ENCODE results near the gene CDK14.

Gene CDK14

DNA sequence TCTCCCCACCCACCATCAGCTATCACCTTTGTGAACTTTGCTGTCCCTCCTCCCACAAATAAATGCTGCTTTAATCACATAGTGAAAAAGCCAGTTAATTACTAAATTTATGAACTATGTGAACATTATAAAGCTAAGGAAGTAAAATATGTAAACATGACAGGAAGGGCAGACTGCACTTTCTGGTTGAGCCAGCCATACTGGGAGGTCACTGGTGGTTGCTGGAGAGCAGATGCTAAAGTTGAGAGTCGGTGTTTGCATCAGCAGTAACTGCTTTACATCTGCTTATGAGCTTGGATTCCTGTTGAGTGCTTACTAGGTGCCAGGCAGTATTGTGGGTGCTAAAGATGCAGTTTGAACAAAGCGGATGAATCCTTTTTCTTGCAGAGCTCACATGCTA is 458.3 kb downstream of the CDK14 start:
- H3K79me2 ChIP-seq, result no peaks in the 10 kb centered on the region
- no peak overlapping the region for H3K4me3 ChIP-seq (ENCODE audit: low read depth, low read length)
- H3K9me3 ChIP-seq (ENCODE audit: control insufficient read depth, low read length), result no peaks in the 10 kb centered on the region
- TF ChIP-seq, protein P1, sequence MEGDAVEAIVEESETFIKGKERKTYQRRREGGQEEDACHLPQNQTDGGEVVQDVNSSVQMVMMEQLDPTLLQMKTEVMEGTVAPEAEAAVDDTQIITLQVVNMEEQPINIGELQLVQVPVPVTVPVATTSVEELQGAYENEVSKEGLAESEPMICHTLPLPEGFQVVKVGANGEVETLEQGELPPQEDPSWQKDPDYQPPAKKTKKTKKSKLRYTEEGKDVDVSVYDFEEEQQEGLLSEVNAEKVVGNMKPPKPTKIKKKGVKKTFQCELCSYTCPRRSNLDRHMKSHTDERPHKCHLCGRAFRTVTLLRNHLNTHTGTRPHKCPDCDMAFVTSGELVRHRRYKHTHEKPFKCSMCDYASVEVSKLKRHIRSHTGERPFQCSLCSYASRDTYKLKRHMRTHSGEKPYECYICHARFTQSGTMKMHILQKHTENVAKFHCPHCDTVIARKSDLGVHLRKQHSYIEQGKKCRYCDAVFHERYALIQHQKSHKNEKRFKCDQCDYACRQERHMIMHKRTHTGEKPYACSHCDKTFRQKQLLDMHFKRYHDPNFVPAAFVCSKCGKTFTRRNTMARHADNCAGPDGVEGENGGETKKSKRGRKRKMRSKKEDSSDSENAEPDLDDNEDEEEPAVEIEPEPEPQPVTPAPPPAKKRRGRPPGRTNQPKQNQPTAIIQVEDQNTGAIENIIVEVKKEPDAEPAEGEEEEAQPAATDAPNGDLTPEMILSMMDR (IDR thresholded peaks at IDR 0.05), result no peak
- H3K4me1 ChIP-seq, result no peaks in the 10 kb centered on the region
- no peaks in the 10 kb centered on the region for H3K27me3 ChIP-seq (ENCODE audit: control insufficient read depth, insufficient read depth, low read length)
- H3K36me3 ChIP-seq (ENCODE audit: control insufficient read depth, insufficient read depth, low read length), result no peaks in the 10 kb centered on the region
- no peak overlapping the region for H3K27ac ChIP-seq
- H3K4me2 ChIP-seq (ENCODE audit: low read length), result no peak overlapping the region
- no peak overlapping the region for H2AFZ ChIP-seq
- H3K9ac ChIP-seq, result no peak overlapping the region

DNA sequence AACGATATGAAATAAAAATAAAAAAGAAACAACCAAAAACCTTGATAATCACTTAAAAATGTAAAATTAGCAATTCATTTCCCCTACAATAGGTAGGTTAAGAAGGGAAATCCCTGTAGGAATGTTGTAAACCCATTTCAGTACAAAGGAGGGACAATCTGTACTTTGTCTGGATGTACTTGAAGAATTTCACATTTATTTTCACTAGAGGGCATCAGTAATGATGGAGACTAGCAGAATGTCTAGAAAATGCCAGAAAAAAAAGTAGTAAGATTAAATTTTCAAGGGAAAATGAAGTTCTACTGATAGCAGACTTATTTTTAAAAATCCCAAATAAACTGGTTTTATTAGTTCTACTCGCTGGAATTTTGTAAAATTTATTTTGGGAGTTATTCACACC is 459.1 kb downstream of the CDK14 start:
- H3K27me3 ChIP-seq (ENCODE audit: control insufficient read depth, insufficient read depth, low read length), result no peaks in the 10 kb centered on the region
- H3K36me3 ChIP-seq (ENCODE audit: control insufficient read depth, insufficient read depth, low read length), result no peaks in the 10 kb centered on the region
- no peak overlapping the region for H2AFZ ChIP-seq
- no peaks in the 10 kb centered on the region for H3K9me3 ChIP-seq (ENCODE audit: control insufficient read depth, low read length)
- TF ChIP-seq, protein P1 (IDR thresholded peaks at IDR 0.05), result no peak
- no peaks in the 10 kb centered on the region for H3K4me1 ChIP-seq
- H3K9ac ChIP-seq, result no peak overlapping the region
- no peaks in the 10 kb centered on the region for H3K79me2 ChIP-seq
- no peak overlapping the region for H3K4me3 ChIP-seq (ENCODE audit: low read depth, low read length)
- H3K4me2 ChIP-seq (ENCODE audit: low read length), result no peak overlapping the region
- no peak overlapping the region for H3K27ac ChIP-seq

GRCh38 chr7:91062713-91063112 is 466.6 kb downstream of the CDK14 start:
- Histone ChIP-seq H3K36me3 (ENCODE audit: control insufficient read depth, insufficient read depth, low read length) (no peaks in the 10 kb centered on the region), H3K27me3 (ENCODE audit: control insufficient read depth, insufficient read depth, low read length) (no peaks in the 10 kb centered on the region), H3K9me3 (ENCODE audit: control insufficient read depth, low read length) (no peaks in the 10 kb centered on the region), H3K79me2 (no peaks in the 10 kb centered on the region), H3K9ac (no peak overlapping the region), H3K4me2 (ENCODE audit: low read length) (no peak overlapping the region), H3K4me3 (ENCODE audit: low read depth, low read length) (no peak overlapping the region), H3K27ac (no peak overlapping the region), H2AFZ (no peak overlapping the region), H3K4me1 (peaks cover 8% of the 10 kb centered on the region)
- TF ChIP-seq, protein P1 (IDR thresholded peaks at IDR 0.05), result no peak

DNA sequence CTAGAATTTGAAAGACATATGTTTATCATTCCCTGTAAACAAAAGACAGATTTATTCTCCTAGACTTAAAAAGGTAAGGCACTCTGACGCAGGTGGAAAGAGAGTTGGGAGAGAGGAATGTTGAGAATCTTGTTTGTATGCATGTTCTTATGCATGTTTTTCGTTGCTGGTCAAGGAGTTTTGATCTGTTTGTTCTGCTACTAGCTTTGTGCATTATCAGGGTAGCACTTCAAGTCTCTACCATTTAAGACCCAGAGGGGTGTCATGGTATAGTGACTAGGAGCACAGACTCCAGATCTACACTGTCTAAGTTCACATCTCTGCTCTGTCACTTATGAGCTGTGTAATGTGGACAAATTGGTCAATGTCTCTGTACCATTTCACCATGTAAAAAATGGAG is 467.9 kb downstream of the CDK14 start:
- Histone ChIP-seq H3K4me3 (ENCODE audit: low read depth, low read length) (no peak overlapping the region), H3K4me1 (peaks cover 8% of the 10 kb centered on the region), H2AFZ (no peak overlapping the region), H3K4me2 (ENCODE audit: low read length) (no peak overlapping the region), H3K27me3 (ENCODE audit: control insufficient read depth, insufficient read depth, low read length) (no peaks in the 10 kb centered on the region), H3K9me3 (ENCODE audit: control insufficient read depth, low read length) (no peaks in the 10 kb centered on the region), H3K79me2 (no peaks in the 10 kb centered on the region), H3K27ac (no peak overlapping the region), H3K9ac (no peak overlapping the region), H3K36me3 (ENCODE audit: control insufficient read depth, insufficient read depth, low read length) (no peaks in the 10 kb centered on the region)
- TF ChIP-seq, protein P1 (IDR thresholded peaks at IDR 0.05), result no peak

DNA sequence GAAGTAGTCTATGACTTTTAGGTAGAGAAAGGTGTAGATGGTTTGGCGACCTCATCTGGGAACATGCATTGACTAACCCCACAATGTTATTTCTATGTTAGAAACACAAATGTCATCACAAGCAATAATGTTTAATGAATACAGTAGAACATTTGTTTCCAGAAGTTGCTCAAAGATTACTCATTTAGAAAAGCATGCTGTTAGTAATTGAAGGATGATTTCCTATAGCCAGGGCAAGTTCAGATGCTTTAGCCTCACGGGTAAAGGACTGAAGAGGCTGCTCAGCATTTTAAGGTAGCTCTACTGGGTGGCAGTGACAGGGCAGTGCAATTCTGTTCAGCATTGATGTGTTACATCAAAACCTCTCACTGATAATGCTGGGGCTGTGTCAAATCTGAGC is 468.8 kb downstream of the CDK14 start:
- Histone ChIP-seq H3K4me2 (ENCODE audit: low read length) (no peak overlapping the region), H3K79me2 (no peaks in the 10 kb centered on the region)

More for the DNA sequence above, 468.8 kb downstream of the CDK14 start:
- Histone ChIP-seq H3K36me3 (ENCODE audit: control insufficient read depth, insufficient read depth, low read length) (no peaks in the 10 kb centered on the region), H3K4me1 (peaks cover 8% of the 10 kb centered on the region), H3K9me3 (ENCODE audit: control insufficient read depth, low read length) (no peaks in the 10 kb centered on the region), H3K27ac (no peak overlapping the region), H3K9ac (no peak overlapping the region), H2AFZ (no peak overlapping the region), H3K4me3 (ENCODE audit: low read depth, low read length) (no peak overlapping the region), H3K27me3 (ENCODE audit: control insufficient read depth, insufficient read depth, low read length) (no peaks in the 10 kb centered on the region)
- TF ChIP-seq, protein P1 (IDR thresholded peaks at IDR 0.05), result no peak
